Measurements from ENCODE around the gene CACNA1C. TPM values are rescaled to one million over a fixed set of nuclear protein-coding genes. Genes with fewer than 3 reads are reported as not detected.
A peak's percentile ranks its signal among the peaks of the same experiment; 100 is the strongest.

Gene CACNA1C
- total and polyA plus RNA-seq, 8 donors = 0.31 to 55.8 (median 7.2) TPM

DNA sequence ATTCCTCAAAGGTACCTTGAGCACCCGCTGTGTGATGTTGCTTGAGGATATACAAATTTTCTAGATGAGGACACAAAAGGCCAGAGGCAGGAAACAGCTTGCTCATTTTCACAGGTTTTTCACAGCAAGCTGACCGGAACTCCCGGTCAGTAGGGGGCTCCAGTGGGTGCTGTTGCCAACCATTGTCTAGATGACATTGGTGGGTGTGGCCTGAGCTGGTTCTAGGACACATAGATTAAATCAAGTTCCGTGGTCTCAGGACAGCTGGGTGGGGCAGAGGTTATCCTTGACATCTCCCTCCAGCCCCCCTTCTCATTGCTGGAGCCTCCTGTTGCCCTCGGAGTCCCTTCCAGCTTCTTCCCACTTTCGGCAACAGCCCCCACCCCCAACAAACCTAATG, 588.4 kb downstream of the CACNA1C start:
- TF ChIP-seq POLR2AphosphoS5 (IDR thresholded peaks at IDR 0.05) (no peak), POLR2A (IDR thresholded peaks at IDR 0.05) (no peak), EP300 (IDR thresholded peaks at IDR 0.05) (no peak)
- TF ChIP-seq, protein P1, sequence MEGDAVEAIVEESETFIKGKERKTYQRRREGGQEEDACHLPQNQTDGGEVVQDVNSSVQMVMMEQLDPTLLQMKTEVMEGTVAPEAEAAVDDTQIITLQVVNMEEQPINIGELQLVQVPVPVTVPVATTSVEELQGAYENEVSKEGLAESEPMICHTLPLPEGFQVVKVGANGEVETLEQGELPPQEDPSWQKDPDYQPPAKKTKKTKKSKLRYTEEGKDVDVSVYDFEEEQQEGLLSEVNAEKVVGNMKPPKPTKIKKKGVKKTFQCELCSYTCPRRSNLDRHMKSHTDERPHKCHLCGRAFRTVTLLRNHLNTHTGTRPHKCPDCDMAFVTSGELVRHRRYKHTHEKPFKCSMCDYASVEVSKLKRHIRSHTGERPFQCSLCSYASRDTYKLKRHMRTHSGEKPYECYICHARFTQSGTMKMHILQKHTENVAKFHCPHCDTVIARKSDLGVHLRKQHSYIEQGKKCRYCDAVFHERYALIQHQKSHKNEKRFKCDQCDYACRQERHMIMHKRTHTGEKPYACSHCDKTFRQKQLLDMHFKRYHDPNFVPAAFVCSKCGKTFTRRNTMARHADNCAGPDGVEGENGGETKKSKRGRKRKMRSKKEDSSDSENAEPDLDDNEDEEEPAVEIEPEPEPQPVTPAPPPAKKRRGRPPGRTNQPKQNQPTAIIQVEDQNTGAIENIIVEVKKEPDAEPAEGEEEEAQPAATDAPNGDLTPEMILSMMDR (IDR thresholded peaks at IDR 0.05) = no peak
- intact Hi-C loops (cut with DNase I; ENCODE audit: low total_unique reads) = no loop called here
- Histone ChIP-seq H3K36me3 (peaks cover 0 to 11% (median 0%) of the 10 kb centered on the region in 4 donors), H3K4me1 (peaks cover 6 to 21% (median 11%) of the 10 kb centered on the region in 4 donors), H3K9me3 (no peaks in the 10 kb centered on the region), H3K4me3 (no peak overlapping the region), H3K27ac (peak overlapping the region in 4 of 5 donors; percentile 32 to 62 (median 50)), H3K27me3 (no peaks in the 10 kb centered on the region)
- WGBS, 5 donors = 54 to 67% (median 63%) methylated on average over 6 of the region's 6 CpGs
- DNase-seq = peak in 1 of 2 donors; percentile 42

DNA sequence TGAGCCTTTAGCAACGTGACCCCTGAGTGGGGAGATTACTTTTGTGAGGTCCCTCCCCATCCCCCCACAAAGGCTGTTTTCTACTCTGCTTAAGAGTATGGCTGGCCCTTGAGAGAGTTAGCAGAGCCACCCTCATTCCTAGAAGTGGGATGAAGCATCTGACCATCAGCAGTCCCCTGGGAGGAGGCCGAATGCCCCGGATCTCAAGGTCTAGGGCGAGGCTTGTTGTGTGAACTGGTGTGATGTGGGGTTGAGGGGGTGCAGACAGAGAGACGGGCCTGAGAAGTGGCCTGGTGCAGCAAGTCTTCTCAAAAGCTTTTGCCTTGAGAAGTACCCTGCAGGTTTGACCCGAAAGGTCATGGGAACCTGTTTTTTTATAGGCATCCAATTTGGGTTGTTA, 589.0 kb downstream of the CACNA1C start:
- no peak overlapping the region for H3K27ac ChIP-seq
- peaks cover 6 to 21% (median 11%) of the 10 kb centered on the region in 4 donors for H3K4me1 ChIP-seq
- intact Hi-C loops (cut with DNase I; ENCODE audit: low total_unique reads) = no loop called here
- peaks cover 0 to 11% (median 0%) of the 10 kb centered on the region in 4 donors for H3K36me3 ChIP-seq
- 76 to 85% (median 78%) methylated on average over 6 of the region's 6 CpGs for WGBS, 5 donors
- H3K9me3 ChIP-seq = no peaks in the 10 kb centered on the region
- no peak for DNase-seq
- H3K4me3 ChIP-seq = no peak overlapping the region
- no peak for TF ChIP-seq POLR2A (IDR thresholded peaks at IDR 0.05)
- TF ChIP-seq EP300 (IDR thresholded peaks at IDR 0.05) = no peak
- TF ChIP-seq, protein P1 (IDR thresholded peaks at IDR 0.05) = no peak
- no peak for TF ChIP-seq POLR2AphosphoS5 (IDR thresholded peaks at IDR 0.05)
- H3K27me3 ChIP-seq = no peaks in the 10 kb centered on the region

DNA sequence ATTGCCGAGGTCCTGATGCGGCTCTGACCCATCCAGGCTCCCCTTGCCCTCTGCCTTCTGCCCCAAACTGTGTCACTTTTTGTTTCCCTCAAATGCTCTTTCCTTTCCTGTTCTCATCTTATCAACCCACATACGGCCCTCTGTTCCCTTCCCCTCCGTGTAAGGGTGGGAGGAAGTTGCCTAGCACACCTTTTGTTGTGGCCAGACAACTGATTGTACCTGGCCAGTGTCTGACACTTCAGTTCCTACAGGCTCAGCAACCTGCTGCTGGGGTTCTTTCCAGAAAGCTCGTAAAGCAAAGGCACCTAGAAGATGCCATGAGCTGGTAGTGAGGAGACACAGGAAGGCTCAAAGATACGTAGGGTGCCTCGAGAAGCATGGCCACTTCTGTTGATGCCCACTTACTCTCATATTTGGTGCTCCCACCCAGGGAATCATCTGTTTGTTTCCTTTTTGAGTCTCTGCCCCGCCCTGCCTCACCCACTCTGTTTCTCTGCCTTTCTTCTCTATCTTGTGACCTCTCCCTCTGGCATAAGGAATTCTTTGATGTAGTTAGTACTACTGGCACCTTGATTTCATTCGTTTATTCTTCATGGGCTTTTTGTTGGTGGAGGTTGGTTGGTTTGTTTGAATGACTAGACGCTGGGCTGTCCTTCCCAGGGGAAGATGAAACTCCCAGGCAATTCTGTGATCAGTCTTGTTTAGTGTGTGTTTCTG, 589.5 kb downstream of the CACNA1C start:
- no peak overlapping the region for H3K4me3 ChIP-seq
- no peaks in the 10 kb centered on the region for H3K9me3 ChIP-seq
- peaks cover 6 to 21% (median 11%) of the 10 kb centered on the region in 4 donors for H3K4me1 ChIP-seq
- no peaks in the 10 kb centered on the region for H3K27me3 ChIP-seq
- peaks cover 0 to 11% (median 0%) of the 10 kb centered on the region in 4 donors for H3K36me3 ChIP-seq
- intact Hi-C loops (cut with DNase I; ENCODE audit: low total_unique reads) = no loop called here
- WGBS, 5 donors = 50 to 57% (median 56%) methylated on average over 10 of the region's 10 CpGs
- TF ChIP-seq EP300 (IDR thresholded peaks at IDR 0.05) (no peak), POLR2A (IDR thresholded peaks at IDR 0.05) (no peak), POLR2AphosphoS5 (IDR thresholded peaks at IDR 0.05) (no peak)
- TF ChIP-seq, protein P1 (IDR thresholded peaks at IDR 0.05) = no peak
- H3K27ac ChIP-seq = no peak overlapping the region
- DNase-seq = no peak

DNA sequence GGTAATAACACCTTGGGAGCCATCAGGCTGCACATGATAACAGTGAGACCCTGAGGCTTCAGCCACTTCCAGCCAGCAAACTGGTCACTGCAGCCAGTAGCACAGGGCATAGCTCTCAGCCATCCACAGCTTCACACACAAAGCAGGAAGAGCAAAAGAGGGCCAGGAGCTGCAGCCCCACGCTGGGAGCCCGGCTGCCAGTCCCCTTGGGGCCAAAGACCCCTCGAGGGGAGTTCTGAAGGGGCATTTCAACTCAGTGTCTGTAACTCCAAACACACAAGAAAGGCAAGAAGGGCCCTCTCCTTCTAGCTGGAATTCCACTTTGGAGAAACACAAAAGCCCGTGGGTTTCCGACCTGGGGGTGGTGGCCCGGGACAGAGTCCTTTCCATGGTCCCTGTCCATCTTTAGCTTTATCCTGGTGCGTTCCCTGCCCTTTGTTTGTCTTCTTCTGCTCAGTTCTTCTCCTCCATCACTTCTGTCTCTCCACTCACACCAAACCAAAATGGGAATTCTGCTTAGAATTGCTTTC, 590.2 kb downstream of the CACNA1C start:
- WGBS, 5 donors = 84 to 93% (median 89%) methylated on average over 7 of the region's 7 CpGs
- Histone ChIP-seq H3K27ac (no peak overlapping the region), H3K36me3 (peaks cover 0 to 11% (median 0%) of the 10 kb centered on the region in 4 donors), H3K9me3 (no peaks in the 10 kb centered on the region), H3K4me3 (no peak overlapping the region), H3K4me1 (peaks cover 6 to 21% (median 11%) of the 10 kb centered on the region in 4 donors), H3K27me3 (no peaks in the 10 kb centered on the region)
- no peak for DNase-seq
- intact Hi-C loops (cut with DNase I; ENCODE audit: low total_unique reads) = no loop called here
- TF ChIP-seq EP300 (IDR thresholded peaks at IDR 0.05) (no peak), POLR2AphosphoS5 (IDR thresholded peaks at IDR 0.05) (no peak), POLR2A (IDR thresholded peaks at IDR 0.05) (no peak)
- TF ChIP-seq, protein P1 (IDR thresholded peaks at IDR 0.05) = no peak
